Kidney tubule cell (primary cell): Measurements from ENCODE around the gene KRT12.
"Not testable (repeated sequence)": the region's sequence is repeated elsewhere in the genome, so short reads cannot be mapped to it uniquely, and the experiment has no call there.

Source experiments
- DNase-seq: peaks from one replicate; pipeline ENCODE4 v3.0.0-alpha.2; 2018; ENCODE audit warnings: low spot score

KRT12 gene

DNA sequence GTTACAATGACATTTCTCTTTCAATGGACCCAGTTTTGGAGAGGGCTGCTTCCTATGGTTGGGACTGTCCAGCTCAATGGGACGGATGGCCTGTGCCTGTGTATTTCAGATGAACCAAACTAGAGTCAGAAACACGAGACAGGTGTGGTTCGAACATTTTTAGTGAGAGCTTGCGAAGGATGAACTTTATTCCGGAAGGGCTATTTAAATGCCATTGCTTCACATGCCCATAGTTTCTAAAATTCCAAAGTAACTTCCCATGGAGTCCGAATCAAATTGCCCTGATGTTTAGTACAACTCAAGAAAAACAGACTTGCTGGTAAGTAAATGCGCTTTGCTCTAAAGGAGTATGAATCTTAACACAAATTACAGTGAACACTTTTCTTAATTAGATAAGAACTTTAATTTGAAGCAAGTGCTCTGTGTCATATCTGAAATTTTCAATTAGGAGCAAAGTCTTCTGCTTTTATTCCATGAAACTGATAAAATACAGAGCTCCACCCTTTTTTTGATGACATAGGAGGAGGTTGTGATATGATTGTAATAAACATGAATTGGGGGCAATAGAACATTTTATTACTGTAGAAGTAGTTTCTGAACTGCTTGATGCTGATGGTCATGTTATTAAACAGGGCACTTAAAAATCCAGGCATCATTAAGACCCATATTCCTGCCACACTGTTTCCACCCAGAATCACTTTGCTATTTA, 16.8 kb upstream of the KRT12 start:
- DNase-seq, result no peak

DNA sequence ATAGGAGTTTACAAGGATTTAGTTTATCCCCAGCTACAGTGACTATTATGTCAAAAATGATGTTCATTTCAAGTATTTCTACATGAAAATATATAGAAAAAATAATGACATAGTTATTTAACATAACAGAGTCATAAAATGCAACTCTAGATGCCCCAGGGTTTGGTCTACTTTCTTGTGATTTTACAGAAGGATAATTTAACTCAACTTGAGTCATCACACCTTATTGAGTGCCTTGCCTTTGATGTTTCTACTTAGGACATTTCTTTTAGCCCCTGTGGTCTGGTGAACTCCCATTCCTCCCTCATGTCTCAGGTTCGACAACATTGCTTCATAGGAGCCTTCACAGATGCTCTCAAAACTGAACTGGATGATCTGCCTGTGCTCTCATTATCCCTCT, 16.0 kb upstream of the KRT12 start:
- no peak for DNase-seq

DNA sequence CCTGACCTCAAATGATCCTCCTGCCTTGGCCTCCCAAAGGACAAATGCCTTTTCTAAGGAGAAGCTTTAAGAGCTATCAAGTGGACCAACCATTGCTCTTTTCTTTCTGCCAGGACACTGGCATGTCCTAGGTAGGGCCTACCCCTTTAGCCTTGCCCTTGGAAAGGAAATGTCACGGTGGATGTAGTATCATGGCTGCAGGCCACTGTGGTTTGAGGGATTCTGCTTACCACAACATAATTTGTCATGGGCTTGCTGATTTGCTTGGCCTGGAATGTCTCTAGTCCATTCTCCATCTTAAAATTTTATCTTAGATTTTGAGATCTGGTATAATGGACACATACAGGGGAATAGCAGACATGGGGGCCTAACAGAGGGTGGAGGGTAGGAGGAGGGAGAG, 12.0 kb upstream of the KRT12 start:
- DNase-seq, result no peak

- no peak for DNase-seq
These were observed 11.0 kb upstream of the KRT12 start for GRCh38 chr17:40878044-40878443.

- no peak for DNase-seq
These were observed 6.8 kb upstream of the KRT12 start for GRCh38 chr17:40873801-40874200.

- no peak for DNase-seq
These were observed 6.2 kb upstream of the KRT12 start for GRCh38 chr17:40873255-40873654.

DNA sequence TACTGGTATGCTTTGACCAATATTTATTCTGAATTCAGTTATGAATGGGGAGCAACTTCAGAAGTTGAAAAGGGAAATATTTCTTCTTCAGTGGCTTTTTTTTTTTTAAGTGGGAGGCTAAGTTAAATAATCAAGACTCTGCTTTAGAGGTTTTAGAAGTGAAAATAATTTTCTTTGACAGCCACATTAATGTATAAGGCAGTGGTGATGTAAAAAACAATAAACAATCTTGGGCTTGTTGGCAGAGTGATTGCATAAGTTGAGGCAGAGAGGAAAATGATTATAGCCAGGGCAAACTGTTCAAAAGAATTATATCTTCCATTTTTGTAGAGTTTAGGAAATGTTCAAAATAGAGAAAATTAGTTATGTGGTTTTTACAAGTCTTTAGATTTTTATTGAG, 5.4 kb upstream of the KRT12 start:
- DNase-seq, result no peak

DNA sequence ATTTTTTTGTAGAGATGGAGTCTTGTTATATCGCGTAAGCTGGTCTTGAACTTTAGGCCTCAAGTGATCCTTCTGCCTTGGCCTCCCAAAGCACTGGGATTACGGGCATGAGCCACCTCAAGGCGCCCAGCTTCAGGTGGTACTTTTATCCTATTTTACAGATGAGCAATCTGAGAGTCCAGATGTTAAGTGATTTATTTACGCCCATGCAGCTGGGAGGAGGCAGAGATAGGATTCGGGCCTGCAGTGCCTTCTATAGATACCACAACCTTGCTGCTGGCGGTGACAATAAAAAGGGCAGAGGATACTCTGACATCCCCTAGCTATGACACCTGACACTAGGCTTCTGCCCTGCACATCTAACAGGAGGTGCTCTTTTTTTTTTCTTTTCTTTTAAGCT, 4.3 kb upstream of the KRT12 start:
- DNase-seq, result no peak

- no peak for DNase-seq
These were observed 3.1 kb upstream of the KRT12 start for GRCh38 chr17:40870136-40870535.

- DNase-seq, result no peak
These were observed 2.2 kb downstream of the KRT12 start for GRCh38 chr17:40864661-40865390.

DNA sequence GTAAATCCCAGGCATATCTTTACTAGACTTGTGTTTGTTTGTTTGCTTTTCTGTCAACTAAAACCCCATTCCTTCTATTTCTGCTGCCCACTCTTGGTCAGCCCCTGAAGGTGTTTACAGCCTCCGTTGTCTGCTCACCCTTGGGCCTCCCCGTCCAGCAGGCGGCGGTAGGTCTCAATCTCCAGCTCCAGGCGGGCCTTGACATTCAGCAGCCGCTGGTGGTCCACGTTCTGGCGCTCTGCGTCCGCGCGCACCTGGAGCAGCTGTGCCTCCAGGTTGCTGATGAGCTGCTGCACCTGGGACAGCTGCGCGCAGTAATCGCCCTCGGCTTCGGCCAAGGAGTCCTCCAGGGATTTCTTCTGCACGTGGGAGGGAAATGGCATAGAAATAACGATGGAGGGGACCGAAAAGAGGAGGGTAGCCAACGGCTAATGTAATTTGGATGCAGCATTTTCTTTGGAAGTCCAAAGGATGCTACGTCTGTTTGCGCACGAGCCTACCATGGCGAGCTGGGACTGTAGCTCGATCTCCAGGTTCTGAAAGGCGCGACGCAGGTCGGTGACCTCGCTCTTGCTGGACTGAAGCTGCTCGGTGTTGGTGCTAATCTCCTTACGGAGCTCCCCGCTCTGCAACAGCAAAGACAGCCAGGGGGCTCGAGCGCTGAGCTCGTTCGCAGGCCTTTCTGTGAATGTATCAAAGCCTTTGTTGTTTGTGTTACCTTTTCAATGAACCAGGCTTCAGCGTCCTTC, 3.9 kb downstream of the KRT12 start:
- DNase-seq, result no peak

DNA sequence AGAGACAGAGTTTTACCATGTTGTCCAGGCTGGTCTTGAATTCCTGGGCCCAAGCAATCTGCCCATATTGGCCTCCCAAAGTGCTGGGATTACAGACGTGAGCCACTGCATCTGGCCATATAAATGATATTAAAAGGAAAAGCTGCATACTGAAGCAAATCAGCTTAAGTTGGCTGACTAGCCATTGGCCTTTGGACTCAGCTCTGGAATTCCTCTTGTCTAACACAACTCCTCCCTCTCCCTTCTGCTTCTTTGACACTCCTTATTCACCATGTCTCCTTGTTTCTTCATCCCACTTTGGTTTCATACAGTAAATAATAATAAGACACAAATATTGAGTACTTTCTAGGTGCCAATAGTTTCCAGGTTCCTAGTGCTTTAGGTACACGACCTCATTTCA, 7.5 kb downstream of the KRT12 start:
- no peak for DNase-seq

DNA sequence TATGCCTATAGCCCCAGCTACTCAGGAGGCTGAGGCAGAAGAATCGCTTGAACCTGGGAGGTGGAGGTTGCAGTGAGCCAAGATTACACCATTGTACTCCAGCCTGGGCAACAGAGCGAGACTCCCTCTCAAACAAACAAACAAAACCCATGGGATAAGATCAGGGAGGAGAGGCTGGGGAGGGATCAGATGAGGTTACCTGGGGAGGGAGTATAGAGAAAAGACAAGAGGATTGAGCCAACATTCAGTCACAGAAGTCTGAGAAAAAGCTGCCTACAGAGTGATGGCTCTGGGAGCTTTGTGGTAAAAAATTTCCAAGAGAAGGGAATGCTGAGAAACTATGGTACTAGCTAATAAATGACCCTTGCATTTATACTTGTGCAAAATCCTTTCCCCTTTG, 8.4 kb downstream of the KRT12 start:
- not testable (repeated sequence) for DNase-seq

GRCh38 chr17:40857535-40857934, 9.5 kb downstream of the KRT12 start:
- no peak for DNase-seq

DNA sequence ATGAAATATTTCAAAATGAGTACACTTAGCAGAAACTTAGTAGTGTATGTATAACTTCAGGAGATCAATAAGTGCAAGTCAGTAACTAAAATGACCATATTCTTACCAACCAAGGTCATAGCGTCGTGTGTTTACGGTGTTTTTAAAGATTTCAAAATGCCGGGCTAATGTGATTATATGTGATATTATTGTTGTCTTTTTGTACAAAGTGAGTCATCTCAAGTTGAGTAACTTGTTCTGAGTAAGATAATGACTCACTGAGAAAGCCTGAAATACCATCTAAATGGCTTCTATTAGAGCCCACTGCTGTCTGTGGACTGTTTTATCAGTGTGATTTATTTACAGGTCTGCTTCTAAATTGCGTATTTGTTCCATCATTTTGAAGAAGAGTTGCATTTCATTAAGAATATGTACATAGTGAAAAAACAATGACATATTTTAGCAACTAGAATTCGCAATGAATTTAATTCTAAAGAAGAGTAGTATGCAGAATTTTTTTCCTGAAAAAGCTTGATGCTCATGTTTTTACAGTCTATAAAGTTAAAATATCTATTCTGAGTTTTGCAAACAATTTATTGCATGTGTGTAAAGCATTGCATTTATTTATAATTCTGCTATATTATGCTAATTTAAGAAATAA, 12.7 kb downstream of the KRT12 start:
- DNase-seq, result peak; percentile 78

DNA sequence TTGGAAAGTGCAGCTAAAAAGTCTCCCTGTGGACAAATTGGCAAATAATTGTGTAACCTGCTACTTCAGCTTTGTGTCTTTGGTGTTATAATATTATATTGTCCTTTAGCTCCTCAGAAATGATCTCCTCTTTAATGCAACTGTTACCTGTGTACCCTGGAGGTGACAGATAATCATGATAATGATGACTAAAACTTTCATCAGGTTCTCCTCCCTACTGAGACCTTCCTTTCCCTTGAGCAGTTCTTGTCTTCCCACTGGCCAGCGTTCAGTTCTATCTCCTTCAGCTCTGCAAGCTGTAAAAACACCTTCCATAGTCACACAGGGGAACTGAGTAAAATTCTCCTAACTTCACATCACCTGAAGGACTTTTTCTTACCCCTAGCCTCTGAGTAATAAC, 14.7 kb downstream of the KRT12 start:
- DNase-seq, result no peak

DNA sequence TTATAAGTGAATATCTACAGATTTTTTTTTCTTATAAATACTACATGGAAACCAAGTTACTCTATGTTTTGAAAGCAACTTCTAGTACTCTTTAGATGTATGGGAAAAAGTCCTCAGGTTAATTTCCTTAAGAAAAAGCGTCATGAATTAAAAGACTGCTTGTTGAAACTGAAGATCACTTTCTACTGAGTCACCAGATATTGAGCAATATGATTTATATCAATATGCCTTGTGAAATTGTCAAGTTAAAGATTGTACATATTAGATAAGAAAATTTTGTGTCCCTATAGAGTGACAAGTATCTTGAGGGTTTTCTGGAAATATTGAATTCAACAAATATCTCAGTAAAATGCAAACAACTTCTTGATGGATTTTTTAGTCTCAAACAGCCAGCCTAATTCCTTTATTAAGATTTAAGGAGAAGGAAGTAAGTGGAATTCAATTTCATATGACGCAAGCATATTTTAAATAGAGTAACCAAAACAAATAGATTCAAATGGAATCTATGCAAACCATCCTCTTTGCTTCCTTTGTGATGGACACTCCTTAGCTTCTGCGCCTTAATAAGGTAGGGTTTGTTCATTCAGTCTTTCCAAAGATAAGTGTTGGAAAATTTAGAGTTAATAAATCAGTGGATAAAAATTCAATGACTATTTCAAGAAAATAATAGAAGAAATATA, 16.6 kb downstream of the KRT12 start:
- DNase-seq, result no peak

DNA sequence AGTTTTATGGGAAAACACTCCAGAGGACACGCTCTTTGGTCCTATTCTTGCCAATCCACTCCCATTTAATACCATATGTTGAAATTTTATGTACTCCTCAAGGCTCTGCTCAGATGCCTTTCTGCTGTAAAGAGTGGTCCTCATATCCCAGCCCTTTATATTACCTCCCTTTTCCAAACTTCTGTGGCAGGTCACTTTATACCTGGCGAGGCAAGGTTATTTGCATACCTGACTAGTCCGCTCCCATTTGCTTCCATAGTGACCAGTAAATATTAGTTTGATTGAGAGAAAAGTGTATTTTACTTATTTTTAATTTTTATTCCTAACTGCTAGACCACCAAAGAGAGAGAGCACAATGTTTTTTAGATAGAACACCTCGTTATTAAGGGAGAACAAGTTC, 17.3 kb downstream of the KRT12 start:
- no peak for DNase-seq

DNA sequence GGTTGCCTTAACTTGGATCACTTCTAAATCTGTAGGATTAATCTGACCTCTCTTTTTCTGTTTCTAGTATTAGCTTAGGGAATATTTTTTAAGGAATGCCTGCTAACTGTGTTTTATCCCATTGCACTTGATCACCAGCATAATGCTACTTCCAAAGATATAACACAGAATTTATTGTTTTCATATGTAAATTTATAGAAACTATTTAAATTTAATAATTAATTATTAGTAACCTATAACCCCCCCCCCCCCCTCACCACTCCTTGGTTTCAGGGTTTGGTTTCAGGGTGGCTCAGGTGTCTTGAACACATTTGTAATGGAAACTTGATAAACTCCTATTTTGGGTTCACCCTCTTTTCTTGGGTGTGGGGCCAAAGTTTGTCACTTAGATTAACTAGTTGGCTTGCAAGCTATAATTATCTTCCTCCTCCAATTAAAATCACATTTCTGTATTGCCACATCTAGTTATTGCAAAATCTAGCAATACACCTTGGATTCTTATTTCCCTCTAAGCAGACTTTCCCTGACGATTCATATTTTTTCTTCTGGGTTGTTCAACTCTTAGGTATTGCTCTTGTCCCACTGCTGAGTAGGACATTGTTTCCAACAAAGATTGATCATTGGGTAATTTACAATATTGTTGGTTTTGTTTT, 18.3 kb downstream of the KRT12 start:
- DNase-seq, result no peak

- no peak for DNase-seq
These were observed 20.4 kb downstream of the KRT12 start for GRCh38 chr17:40846515-40847144.

DNA sequence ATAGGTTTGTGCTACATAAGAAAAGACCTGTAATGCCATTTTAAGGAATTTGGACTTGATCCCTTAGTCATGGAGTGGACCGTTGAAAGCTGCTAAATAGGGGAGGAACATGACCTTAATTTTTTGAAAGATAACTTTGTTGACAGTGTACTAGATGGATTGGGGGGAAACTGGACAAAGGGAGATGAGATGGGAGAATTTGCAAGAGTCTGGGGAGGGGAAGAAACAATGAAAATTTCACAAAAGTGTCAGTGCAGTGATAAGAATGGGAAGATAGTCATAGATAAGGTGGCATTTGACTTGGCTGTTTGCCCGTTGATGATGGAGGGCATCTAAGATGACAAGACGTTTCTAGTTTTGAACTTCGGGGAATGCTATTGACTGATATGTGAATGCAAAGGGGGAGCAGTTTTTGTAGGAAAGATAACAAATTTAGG, 22.3 kb downstream of the KRT12 start:
- no peak for DNase-seq
